Activated CD4-positive, alpha-beta T cell treated with anti-CD3 and anti-CD28 coated beads for 1 hour (primary cell): Measurements from ENCODE around the gene EFHD1.

Source experiments
- DNase-seq: peaks from one replicate; pipeline ENCODE4 v3.0.0-alpha.2; 2020

EFHD1 gene, protein sequence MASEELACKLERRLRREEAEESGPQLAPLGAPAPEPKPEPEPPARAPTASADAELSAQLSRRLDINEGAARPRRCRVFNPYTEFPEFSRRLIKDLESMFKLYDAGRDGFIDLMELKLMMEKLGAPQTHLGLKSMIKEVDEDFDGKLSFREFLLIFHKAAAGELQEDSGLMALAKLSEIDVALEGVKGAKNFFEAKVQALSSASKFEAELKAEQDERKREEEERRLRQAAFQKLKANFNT

DNA sequence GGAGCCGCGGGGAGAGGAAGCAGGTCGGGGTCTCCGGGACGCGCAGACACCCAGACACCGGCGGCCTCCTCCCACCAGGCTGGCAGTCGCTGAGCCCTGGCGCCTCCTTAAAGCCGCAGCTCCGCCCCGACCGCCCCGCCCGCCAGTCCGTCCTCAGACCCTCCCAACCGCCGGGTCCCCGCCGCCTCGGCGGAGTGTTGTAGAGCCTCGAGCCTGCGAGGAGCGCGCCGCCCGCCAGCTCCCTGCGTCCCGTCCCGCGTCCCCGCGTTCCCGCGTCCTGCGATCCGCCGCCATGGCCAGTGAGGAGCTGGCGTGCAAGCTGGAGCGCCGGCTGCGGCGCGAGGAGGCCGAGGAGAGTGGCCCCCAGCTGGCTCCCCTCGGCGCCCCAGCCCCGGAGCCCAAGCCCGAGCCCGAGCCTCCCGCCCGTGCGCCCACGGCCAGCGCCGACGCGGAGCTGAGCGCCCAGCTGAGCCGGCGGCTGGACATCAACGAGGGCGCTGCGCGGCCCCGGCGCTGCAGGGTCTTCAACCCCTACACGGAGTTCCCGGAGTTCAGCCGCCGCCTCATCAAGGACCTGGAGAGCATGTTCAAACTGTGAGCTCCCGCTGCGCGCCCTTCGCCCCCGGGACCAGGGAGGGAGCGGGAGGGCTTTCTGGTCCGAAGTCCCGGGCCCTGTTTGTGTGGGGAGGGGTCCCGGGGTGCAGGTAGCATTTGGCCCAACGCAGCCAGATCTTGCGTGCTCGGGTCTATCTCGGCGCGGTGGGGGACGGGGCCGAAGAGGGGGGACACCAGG is at the start of gene EFHD1:
Gene EFHD1, plus strand, starts transcription at position 192 of the 793 bp plus-strand sequence. Its CDS starts 101 bp downstream, at position 293.
- DNase-seq: peak; percentile 35

DNA sequence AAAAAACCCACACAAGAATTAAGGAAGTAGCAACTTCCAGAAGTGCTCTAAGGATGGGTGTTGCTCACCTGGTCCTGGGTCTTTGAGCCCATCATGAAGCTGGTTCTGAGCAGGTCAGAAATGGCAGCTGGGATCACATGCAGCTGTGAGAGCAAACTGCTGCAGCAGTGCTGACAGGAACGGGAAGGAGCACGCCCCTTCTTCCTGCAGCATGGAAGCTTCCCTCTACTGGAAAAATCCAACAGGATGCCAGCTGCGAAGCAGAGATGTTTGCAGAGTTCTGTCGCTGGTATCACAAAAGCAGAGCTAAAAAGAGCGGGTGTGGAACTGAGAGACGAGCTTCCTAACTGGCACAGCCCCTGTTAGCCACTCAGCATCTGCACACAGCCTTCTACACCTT is 49.2 kb upstream of the EFHD1 start:
- no peak for DNase-seq

DNA sequence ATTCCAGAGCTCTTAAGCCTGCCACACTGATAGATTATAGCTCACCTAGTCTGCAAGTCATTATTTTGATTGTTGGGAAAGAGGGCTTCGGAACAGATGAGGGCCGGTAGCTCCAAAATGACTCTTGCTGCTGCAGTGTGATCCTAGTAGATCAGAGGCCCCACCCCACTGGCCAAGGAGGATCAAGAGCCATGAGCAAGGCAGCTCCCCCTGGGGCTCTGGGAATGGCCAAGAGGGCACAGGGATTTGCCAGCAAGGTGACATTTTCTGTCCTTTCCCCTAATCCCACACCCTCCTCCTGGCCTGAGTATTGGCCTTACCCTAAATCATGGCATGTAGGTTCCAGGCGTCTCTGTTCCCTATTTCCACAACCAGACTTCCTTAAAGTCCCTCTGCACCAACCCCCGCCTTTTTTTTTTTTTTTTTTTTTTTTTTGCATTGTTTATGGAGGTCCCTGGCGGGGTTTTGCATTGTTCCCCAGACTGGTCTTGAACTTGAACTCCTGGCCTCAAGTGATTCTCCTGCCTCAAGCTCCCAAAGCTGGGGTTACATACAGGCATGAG is 46.4 kb upstream of the EFHD1 start:
- DNase-seq: no peak

DNA sequence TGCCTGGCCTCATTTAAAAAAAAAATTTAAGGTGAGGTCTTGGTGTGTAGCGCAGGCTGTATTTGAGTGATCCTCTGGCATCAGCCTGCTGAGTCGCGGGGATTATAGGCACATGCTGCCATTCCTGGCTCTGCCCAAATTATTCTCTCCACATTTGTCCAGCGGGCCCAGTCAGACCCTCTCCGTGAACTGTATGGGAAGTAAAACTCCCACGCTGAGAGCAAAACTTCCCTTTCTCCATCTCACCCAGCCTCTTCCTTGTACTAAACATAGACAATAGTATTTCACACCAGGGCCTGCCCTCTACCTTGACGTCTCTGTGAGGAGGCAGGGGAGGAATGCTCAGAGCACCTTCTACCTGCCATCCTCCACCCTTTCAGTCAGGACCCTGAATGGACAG is 45.9 kb upstream of the EFHD1 start:
- DNase-seq: no peak

DNA sequence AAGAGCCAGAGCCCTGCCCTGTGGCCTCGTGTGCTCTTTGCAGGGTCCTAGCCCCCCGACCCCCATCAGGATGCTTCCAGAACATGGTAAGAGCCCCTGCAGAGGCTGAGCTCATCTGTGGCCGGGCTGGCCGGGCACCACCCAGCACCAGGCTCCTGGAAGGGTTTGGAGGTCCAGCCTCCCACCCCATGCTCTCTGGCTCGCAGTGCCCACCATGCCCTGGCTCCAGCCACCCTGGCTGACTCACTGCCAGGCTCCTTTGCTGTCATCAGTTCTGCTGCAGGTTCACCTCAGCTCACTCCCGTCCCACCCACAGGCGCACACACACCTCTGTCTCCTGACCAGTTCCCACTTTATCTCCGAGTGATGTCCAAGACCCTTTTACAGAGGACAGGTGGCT is 45.4 kb upstream of the EFHD1 start:
- no peak for DNase-seq

DNA sequence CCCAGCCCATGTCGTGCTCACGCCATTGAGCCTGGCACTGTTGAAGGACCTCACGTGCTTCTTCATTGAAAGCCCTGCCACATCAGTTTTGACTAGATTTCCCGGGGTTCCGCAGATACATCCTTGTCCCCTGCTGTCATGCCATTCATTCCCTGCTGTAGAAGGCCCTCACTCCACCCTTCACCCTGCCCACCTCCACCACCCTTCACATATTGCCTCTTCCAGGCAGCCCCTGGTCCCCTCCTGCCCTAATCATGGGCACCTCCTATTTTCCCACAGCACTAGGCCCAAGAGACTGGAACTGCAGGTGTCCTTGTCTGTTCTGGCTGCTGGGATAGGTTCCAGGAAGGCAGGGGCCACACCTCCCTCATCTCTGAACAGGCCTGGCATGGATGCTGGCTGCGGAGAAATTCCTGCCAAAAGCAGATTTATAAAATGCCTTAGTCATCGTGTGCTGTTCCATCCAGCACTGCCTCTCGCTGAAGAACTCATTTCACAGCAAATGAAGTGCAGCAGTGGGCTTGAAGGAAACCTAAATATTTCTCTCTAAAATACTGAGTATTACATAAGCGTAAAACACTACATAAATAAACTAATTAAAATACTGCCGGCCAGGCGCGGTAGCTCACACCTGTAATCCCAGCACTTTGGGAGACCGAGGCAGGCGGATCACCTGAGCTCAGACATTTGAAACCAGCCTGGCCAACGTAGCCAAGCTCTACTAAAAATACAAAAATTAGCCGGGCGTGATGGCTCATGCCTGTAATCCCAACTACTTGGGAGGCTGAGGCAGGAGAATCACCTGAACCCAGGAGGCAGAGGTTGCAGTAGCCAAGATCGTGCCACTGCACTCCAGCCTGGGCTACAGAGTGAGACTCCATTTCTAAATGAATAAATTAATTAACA is 44.5 kb upstream of the EFHD1 start:
- no peak for DNase-seq

DNA sequence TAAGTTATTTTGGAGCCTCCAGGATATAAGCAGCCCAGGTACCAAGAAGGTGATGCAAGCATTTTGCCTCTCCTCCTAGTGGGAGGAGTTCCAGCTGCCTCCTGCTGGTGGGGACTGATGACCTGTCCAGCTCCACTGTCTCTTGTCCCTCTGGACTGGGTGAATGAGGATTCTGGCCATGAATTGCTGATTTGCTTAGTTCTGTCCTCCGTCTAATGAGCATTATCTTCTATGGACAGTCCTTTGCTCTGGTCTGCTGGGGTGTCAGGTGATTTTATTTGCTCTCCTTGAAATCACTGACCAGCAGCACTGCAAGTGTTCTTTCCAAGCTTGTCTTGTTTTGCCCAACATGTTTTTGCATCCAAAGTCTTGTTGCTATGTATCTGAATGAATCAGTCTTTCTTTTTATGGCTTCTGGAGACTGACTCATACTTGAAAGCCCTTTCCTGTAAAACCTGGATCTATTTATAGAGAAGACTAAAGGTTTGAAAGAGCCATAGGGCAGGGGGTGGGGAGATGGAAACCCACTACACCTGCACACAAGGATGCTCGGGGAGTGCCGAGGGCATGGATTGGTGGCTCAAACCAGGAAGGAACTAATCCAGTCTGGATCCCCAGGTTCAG is 40.5 kb upstream of the EFHD1 start:
- no peak for DNase-seq

DNA sequence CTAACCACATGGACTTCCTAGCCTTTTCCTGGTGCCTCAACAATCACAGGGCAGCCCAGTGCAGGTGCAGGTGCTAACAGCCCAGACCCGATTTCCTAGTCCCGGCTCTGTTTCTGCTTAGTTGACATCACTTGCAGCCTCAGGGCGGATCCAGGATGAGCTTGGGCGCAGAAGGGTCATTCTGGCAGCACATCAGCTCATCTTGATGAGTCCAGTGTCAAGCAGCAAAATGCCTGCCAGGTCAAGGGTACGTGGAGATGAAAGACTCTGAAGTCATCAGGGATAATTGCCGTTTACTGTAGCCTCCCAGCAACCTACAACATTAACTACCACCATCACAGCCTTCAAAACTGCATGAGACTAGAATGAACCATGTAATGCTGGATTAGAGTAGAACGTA is 39.4 kb upstream of the EFHD1 start:
- DNase-seq: no peak

DNA sequence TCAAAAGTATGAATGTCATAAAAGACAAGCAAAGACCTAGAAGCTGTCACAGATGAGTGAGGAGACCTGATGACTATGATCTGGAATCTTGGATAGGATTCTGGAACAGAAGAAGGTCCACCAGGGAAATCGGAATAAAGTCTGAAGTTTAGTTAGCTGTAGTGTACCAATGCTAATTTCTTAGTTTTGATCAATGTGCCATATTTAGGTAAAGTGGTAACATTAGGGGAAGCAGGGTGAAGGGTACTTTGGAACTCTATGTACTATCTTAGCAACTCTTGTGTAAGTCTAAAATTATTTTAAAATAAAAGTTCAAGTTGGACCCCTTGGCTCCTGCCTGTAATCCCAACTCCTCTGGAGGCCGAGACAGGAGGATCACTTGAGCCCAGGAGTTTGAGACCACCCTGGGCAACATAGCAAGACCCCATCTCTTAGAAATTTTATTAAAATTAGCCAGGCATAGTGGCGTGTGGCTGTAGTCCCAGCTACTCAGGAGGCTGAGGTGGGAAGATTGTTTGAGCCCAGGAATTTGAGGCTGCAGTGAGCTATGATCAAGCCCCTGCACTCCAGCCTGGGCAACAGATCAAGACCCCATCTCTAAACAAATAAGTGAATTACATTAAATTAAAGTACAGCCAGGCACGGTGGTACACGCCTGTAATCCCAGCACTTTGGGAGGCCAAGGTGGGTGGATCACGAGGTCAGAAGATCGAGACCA is 35.9 kb upstream of the EFHD1 start:
- no peak for DNase-seq

DNA sequence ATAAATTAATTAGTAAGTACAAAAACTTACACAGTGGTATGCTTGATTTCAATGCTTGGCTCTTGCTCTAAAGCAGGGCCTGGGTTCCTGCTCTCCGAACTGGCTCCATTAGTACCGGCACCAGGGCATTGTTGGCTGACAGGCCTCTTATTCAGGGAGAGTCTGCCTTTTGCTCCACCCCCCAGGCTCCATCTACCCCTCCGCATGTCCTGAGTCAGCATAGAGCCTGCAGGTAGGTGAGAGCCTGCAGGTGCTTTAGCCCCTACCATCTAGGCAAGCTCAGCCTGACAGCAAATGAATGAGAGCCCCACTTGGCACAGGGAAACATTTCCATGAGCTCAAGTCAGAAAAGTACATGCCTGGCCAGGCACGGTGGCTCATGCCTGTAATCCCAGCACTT is 35.1 kb upstream of the EFHD1 start:
- DNase-seq: no peak

DNA sequence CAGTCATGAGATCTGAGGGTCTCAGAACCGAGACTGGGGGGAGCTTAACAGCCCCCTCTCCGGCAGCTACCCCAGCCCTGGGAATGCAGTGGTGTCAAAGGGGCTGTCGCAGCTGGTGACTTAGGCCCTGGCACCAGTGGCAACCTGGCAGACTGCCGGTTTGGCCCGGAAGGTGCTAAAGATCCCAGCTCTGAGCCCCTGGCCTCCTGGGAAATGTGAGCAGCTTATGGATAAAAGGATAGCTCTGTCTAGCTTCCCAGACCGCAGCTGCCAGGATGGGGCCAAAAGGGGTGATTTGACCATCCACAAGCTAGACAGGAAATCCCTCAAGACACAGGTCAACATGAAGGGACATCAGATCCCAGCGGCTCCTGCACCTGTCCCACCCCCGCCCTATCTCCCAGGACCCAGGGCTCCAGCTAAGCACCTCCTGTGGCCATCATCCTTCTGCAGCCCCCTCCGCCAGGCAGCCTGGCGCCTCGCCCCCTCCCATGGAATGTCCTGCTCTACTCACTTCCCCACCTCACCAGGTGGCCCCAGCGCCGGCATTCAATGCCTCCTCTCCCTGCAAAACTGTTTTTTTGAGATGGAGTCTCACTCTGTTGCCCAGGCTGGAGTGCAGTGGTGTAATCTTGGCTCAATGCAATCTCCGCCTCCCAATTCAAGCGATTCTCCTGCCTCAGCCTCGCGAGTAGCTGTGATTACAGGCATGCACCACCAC is 33.2 kb upstream of the EFHD1 start:
- no peak for DNase-seq

DNA sequence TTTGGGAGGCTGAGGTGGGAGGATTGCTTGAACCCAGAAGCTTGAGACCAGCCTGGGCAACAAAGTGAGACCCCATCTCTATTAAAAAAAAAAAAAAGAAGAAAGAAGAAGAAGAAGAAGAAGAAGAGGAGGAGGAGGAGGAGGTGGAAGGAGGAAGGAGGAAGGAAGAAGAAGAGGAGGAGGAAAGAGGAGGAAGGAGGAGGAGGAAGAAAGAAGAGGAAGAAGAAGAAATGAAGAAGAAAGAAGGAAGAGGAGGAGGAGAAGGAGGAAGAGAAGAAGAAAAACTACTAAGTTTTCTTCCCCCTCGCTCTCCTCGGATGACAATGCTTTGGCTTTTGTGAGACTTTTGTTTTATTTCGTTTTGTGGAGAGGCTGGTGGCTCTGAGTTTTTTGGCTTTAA is 30.1 kb upstream of the EFHD1 start:
- DNase-seq: no peak

DNA sequence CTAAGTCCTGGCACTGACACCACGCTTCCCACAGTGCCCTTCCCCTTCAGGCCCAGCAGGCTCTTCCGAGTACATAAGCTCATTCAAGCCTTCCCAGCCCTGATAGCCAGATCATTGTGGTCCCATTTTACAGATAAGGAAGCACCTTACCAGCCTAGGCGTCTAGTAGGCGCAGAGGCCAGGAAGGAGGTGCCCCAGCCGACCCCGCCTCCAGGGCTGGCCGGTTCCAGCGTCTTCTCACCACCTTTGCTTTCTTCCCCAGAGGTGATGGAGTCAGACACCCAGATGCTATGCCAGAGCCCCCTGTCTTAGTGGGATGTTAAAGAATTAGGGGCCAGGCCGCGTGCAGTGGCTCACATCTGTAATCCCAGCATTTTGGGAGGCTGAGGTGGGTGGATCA is 28.9 kb upstream of the EFHD1 start:
- no peak for DNase-seq

DNA sequence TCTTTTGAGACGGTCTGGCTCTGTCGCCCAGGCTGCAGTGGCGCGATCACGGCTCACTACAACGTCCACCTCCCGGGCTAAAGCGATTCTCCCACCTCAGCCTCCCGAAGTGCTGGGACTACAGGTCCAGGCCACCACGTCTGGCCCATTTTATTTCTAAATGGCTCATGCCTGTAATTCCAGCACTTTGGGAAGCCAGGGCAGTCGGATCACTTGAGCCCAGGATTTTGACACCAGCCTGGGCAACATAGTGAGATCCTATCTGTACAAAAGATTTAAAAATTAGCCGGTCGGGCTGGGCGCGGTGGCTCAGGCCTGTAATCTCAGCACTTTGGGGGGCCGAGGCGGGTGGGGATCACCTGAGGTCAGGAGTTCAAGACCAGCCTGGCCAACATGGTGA is 26.4 kb upstream of the EFHD1 start:
- no peak for DNase-seq

DNA sequence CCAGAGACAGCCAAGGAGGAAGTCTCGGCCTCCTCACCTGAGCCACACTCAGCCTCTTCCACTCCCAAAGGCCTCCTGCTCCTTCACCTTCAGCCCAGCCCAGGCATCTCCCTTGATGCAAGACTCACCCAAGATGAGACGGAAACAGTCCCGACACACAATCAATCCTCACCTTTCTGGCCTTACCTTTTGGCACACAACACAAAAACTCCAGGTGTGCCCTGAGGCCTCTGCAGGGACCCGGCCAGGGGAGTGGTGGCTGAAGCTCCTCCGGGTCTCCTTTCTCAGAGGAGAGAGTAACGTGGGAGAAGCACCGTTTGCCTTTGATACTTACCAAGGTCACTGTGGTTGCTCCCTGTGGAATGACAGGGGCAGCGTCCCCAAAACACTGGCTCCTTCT is 23.8 kb upstream of the EFHD1 start:
- DNase-seq: no peak

DNA sequence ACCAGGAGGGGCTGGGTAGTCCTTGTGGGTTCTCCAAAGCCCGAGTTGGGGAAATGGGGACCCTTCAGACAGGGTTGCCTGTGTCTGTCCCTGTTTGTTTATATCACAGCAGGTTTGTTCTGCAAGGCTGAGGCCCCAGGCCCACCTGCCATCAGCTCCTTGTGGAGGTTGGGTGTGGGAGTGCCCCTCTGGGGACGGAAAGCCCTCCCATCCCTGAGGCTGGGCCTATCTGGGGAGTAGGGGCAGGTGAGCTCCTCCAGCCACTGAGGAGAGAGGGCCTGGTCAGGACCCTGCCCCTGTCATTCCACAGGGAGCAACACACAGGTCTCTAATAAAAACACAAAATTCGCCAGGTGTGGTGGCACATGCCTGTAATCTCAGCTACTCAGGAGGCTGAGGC is 23.3 kb upstream of the EFHD1 start:
- no peak for DNase-seq

DNA sequence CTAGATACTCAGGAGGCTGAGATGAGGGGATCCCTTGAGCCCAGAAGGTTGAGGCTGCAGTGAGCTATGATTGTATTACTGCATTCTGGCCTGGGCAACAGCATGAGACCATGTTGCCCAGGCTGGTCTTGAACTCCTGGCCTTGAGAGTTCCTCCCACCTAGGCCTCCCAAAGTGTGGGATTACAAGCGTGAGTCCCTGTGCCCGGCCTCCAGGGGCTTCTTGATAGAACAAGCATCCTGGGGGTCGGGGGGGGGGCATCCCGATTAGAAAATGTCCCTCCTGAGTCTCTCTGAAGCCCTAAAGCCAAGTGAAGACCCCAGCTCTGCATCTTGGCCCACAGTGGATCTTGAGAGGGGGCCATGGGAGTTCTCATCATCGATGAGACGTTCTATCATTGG is 22.3 kb upstream of the EFHD1 start:
- no peak for DNase-seq

DNA sequence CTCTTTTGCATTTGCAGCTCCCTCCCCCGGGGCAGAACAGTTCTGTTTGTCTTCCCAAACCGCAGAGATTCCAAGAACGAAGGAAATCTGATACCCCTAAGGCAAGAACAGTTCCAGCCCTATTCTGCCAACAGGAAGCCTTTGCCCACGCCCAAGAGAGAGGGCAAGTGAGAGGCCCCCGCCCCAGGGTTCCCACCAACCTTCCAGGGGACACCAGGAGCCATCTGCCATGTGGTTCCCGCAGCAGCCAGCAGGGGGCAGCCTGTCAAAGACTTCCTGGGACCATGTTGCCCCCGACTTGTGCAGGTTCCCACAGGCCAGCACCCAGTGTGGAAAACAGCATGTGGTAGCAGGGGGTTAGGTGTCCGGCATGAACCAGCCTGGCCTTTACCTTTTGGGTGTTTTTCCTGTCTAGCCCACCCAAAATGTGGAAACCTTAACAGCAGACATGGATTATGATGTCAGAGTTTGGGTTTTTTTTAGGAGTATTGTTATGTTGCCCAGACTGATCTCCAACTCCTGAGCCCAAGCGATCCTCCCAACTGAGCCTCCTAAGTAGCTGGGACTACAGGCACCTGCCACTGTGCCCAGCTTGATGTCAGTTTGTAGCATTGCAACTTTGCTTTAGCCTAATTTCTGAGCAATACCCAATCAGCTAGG is 21.7 kb upstream of the EFHD1 start:
- peak; percentile 39 for DNase-seq

DNA sequence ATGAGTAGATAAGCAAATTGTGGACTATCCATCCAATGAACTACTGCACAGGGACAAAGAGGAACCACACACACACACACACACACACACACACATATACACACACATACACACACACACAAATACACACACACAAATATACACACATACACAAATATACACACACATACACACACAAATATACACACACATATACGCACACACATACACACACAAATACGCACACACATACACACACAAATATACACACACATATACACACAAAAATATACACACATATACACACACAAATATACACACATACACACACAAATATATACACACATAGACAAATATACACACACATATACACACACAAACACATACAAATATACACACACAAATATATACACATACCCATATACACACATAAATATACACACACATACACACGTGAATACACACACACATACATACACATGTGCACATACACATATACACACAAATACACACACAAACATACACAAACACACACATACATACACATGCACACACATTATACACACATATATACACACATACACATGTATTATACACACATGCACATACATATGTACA is 19.8 kb upstream of the EFHD1 start:
- no peak for DNase-seq

DNA sequence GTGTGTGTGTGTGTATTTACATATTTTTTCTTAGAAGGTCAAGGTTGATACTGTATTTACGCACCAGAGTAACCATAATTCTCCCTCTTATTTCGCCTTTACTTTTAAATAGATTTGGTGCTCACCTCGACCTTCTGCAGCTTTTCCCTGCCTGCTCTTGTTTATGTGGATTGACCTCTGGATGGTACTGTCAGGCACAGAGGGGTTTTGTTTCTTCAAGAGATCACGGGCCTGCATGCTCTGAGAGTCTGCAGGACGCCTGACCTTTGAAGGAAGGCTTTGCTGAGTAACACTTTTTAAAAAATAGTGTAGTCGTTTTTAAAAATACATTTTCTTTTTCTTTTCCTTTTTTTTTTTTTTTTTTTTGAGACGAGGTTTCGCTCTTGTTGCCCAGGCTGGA is 18.1 kb upstream of the EFHD1 start:
- DNase-seq: no peak

DNA sequence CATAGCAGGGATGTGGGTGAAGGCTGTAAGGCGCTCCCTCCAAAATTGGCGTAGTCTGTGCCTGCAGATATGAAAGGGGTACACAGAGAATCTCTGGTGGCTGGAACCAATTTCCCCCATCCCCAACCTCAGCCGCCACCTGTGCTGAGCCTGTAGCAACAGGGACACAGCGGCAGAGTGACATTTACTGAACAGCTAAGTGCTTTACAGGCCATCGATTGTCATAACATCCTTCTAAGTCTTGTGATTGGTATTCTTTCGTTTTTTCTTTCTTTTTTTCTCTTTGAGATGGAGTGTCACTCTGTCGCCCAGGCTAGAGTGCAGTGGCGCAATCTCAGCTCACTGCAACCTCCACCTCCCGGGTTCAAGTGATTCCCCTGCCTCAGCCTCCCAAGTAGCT is 12.2 kb upstream of the EFHD1 start:
- no peak for DNase-seq
